H9 (cell line): ENCODE measurements around the gene TSPO2. TPM values are rescaled to one million over a fixed set of nuclear protein-coding genes. Genes with fewer than 3 reads are reported as not detected.

Experiments used
- DNase-seq: peaks from one replicate; pipeline ENCODE4 v3.0.0-alpha.2; 2017
- H2AFZ ChIP-seq: one replicate; pipeline ENCODE4 v1.6.1; 2013; ENCODE audit warnings: mild to moderate bottlenecking, low read length, control low read depth, moderate library complexity
- H2AK5ac ChIP-seq: 2 replicates; pipeline ENCODE4 v1.6.1; 2013; ENCODE audit warnings: low read length, control low read depth, mixed read lengths; ENCODE audit not compliant: insufficient read length
- H2BK120ac ChIP-seq: one replicate; pipeline ENCODE4 v1.6.1; 2013; ENCODE audit warnings: low read depth, mild to moderate bottlenecking, low read length, control low read depth, inconsistent platforms; ENCODE audit not compliant: poor library complexity, severe bottlenecking
- H2BK12ac ChIP-seq: 2 replicates; pipeline ENCODE4 v1.6.1; 2013; ENCODE audit warnings: low read length, control low read depth, mixed read lengths, low read depth; ENCODE audit not compliant: insufficient read length
- H2BK15ac ChIP-seq: 2 replicates; pipeline ENCODE4 v1.6.1; 2013; ENCODE audit warnings: low read depth, low read length, control low read depth
- H2BK20ac ChIP-seq: one replicate; pipeline ENCODE4 v1.6.1; 2013; ENCODE audit warnings: low read depth, mild to moderate bottlenecking, low read length, control low read depth, inconsistent platforms; ENCODE audit not compliant: poor library complexity, severe bottlenecking
- H2BK5ac ChIP-seq: 2 replicates; pipeline ENCODE4 v1.6.1; 2013; ENCODE audit warnings: low read length, control low read depth, mixed read lengths; ENCODE audit not compliant: insufficient read length
- H3K14ac ChIP-seq: 2 replicates; pipeline ENCODE4 v1.6.1; 2013; ENCODE audit warnings: low read length, control low read depth; ENCODE audit not compliant: insufficient read depth
- H3K18ac ChIP-seq: 2 replicates; pipeline ENCODE4 v1.6.1; 2013; ENCODE audit warnings: low read depth, mild to moderate bottlenecking, mixed read lengths, low read length, control low read depth; ENCODE audit not compliant: insufficient read length
- H3K23ac ChIP-seq: 2 replicates; pipeline ENCODE4 v1.6.1; 2013; ENCODE audit warnings: low read length, control low read depth, mixed read lengths, low read depth; ENCODE audit not compliant: insufficient read length
- H3K23me2 ChIP-seq: 2 replicates; pipeline ENCODE4 v1.6.1; 2013; ENCODE audit warnings: low read depth, mild to moderate bottlenecking, mixed read lengths, low read length, control low read depth; ENCODE audit not compliant: insufficient read length, poor library complexity, severe bottlenecking
- H3K27ac ChIP-seq: 2 replicates; pipeline ENCODE4 v1.5.1; 2013; ENCODE audit warnings: low read length, control low read depth, mixed read lengths, low read depth; ENCODE audit not compliant: insufficient read length
- H3K27me3 ChIP-seq: 2 replicates; pipeline ENCODE4 v1.6.1; 2013; ENCODE audit warnings: low read length, control low read depth, inconsistent platforms; ENCODE audit not compliant: insufficient read depth
- H3K4ac ChIP-seq: 2 replicates; pipeline ENCODE4 v1.6.1; 2013; ENCODE audit warnings: low read depth, mild to moderate bottlenecking, control low read depth, inconsistent platforms, low read length, moderate library complexity
- H3K4me1 ChIP-seq: 2 replicates; pipeline ENCODE4 v1.6.1; 2013; ENCODE audit warnings: low read length, control low read depth, inconsistent platforms; ENCODE audit not compliant: insufficient read depth
- H3K4me2 ChIP-seq: 2 replicates; pipeline ENCODE4 v1.6.1; 2013; ENCODE audit warnings: low read length, control low read depth, mixed read lengths; ENCODE audit not compliant: insufficient read length, insufficient read depth
- H3K56ac ChIP-seq: 2 replicates; pipeline ENCODE4 v1.6.1; 2013; ENCODE audit warnings: low read depth, mild to moderate bottlenecking, mixed read lengths, low read length, control low read depth; ENCODE audit not compliant: insufficient read length
- H3K79me1 ChIP-seq: 2 replicates; pipeline ENCODE4 v1.6.1; 2013; ENCODE audit warnings: low read depth, mild to moderate bottlenecking, moderate library complexity, low read length, control low read depth, inconsistent platforms; ENCODE audit not compliant: insufficient read depth, poor library complexity, severe bottlenecking
- H3K79me2 ChIP-seq: 2 replicates; pipeline ENCODE4 v1.6.1; 2013; ENCODE audit warnings: low read length, control low read depth, inconsistent platforms; ENCODE audit not compliant: insufficient read depth
- H3K9ac ChIP-seq: 2 replicates; pipeline ENCODE4 v1.6.1; 2013; ENCODE audit warnings: low read length, control low read depth, mixed read lengths; ENCODE audit not compliant: insufficient read length; ENCODE audit errors: extremely low read depth
- H3K9me3 ChIP-seq: one replicate; pipeline ENCODE4 v1.6.1; 2013; ENCODE audit warnings: low read depth, low read length, inconsistent platforms; ENCODE audit not compliant: control insufficient read depth
- H3T11ph ChIP-seq: one replicate; pipeline ENCODE4 v1.6.1; 2013; ENCODE audit warnings: mild to moderate bottlenecking, low read length, control low read depth, inconsistent platforms
- H4K20me1 ChIP-seq: one replicate; pipeline ENCODE4 v1.6.1; 2013; ENCODE audit not compliant: control insufficient read depth, insufficient read length, insufficient read depth
- H4K5ac ChIP-seq: 2 replicates; pipeline ENCODE4 v1.6.1; 2013; ENCODE audit warnings: low read depth, mild to moderate bottlenecking, mixed read lengths, low read length, control low read depth; ENCODE audit not compliant: insufficient read length
- H4K8ac ChIP-seq: replicated peaks from 2 replicates; pipeline ENCODE4 v1.6.1; 2013; ENCODE audit warnings: low read length, control low read depth, mixed read lengths, low read depth; ENCODE audit not compliant: insufficient read length
- H4K91ac ChIP-seq: 2 replicates; pipeline ENCODE4 v1.6.1; 2013; ENCODE audit warnings: low read depth, mild to moderate bottlenecking, moderate library complexity, mixed read lengths, low read length, control low read depth; ENCODE audit not compliant: insufficient read length
- H3K27ac Mint-ChIP-seq, 3 experiments: 2 replicates in 2 of 3; 3 replicates in 1 of 3; pipeline ENCODE4 v1.8.0; 2020 to 2021; ENCODE audit warnings: mixed read lengths in 3 of 3, mild to moderate bottlenecking in 1 of 3, moderate library complexity in 1 of 3
- H3K27me3 Mint-ChIP-seq: 2 replicates; pipeline ENCODE4 v1.8.0; 2021; ENCODE audit warnings: low read depth, mild to moderate bottlenecking, moderate library complexity, mixed read lengths
- H3K36me3 Mint-ChIP-seq, 3 experiments: 2 replicates in 2 of 3; 3 replicates in 1 of 3; pipeline ENCODE4 v1.8.0; 2020 to 2021; ENCODE audit warnings: low read depth in 3 of 3, mixed read lengths in 3 of 3; ENCODE audit not compliant: insufficient read depth in 1 of 3
- H3K4me1 Mint-ChIP-seq, 2 experiments: 2 replicates each; pipeline ENCODE4 v1.8.0; 2020; ENCODE audit warnings: mixed read lengths in 2 of 2
- H3K4me3 Mint-ChIP-seq, 2 experiments: 2 replicates in 1 of 2; 3 replicates in 1 of 2; pipeline ENCODE4 v1.8.0; 2020 to 2021; ENCODE audit warnings: mild to moderate bottlenecking in 2 of 2, mixed read lengths in 2 of 2, moderate library complexity in 1 of 2
- H3K9me3 Mint-ChIP-seq, 2 experiments: 2 replicates in 1 of 2; 3 replicates in 1 of 2; pipeline ENCODE4 v1.8.0; 2020; ENCODE audit warnings: mild to moderate bottlenecking in 2 of 2, mixed read lengths in 2 of 2, moderate library complexity in 1 of 2
- CTCF ChIP-seq: fragments of 200-600 bp; sonication (generic); conservative IDR thresholded peaks from 3 replicates; pipeline ENCODE4 v1.8.0; 2021; ENCODE audit warnings: antibody characterized with exemption, mild to moderate bottlenecking
- WGBS: extraction: QIAGEN DNeasy Blood & Tissue Kit; methylation state at CpG from one replicate; pipeline ENCODE4 v1.1.7; 2013; ENCODE audit warnings: missing lambda C conversion rate, low lambda C conversion rate, mixed read lengths; ENCODE audit not compliant: insufficient read length; ENCODE audit errors: extremely low coverage; 5-methylcytosine and 5-hydroxymethylcytosine counted together
- total RNA-seq: library from RNA; stranded (reverse); gene quantifications from 2 replicates; pipeline ENCODE4 v1.2.1, GENCODE V29; 2021

Gene TSPO2
- total RNA-seq, 1 experiment from 2014 or later = not detected

- no peaks in the 10 kb centered on the region for H3K9me3 Mint-ChIP-seq
- Histone ChIP-seq H4K91ac (no peak overlapping the region), H2AK5ac (no peak overlapping the region), H3K18ac (no peak overlapping the region), H3K14ac (no peak overlapping the region), H3K56ac (no peak overlapping the region), H3K79me2 (no peaks in the 10 kb centered on the region), H3K27me3 (no peaks in the 10 kb centered on the region), H3K23me2 (no peaks in the 10 kb centered on the region), H3K79me1 (peaks cover 2% of the 10 kb centered on the region), H2AFZ (no peak overlapping the region), H3K27ac (no peak overlapping the region), H3K4me1 (no peaks in the 10 kb centered on the region), H3K9ac (no peak overlapping the region), H3K4ac (no peak overlapping the region), H2BK120ac (no peak overlapping the region), H3K9me3 (no peaks in the 10 kb centered on the region), H4K5ac (no peak overlapping the region), H2BK15ac (no peak overlapping the region), H2BK5ac (no peak overlapping the region), H3K4me2 (no peak overlapping the region), H3T11ph (no peak overlapping the region), H2BK12ac (no peak overlapping the region), H3K23ac (no peak overlapping the region), H4K20me1 (no peaks in the 10 kb centered on the region), H2BK20ac (no peak overlapping the region), H4K8ac (no peak overlapping the region)
- H3K4me3 Mint-ChIP-seq = no peak overlapping the region
- WGBS = no CpG with 5 or more reads among the region's 4 CpGs
- DNase-seq = no peak
- H3K27me3 Mint-ChIP-seq = no peaks in the 10 kb centered on the region
- peak; percentile 60 for TF ChIP-seq CTCF
- H3K36me3 Mint-ChIP-seq = peaks cover 53 to 93% (median 83%) of the 10 kb centered on the region in 3 experiments; a peak in 6 of 7 replicates
- H3K4me1 Mint-ChIP-seq = no peaks in the 10 kb centered on the region
- no peak overlapping the region; a peak in 1 of 7 replicates for H3K27ac Mint-ChIP-seq
These were observed 50.3 kb downstream of the TSPO2 start for GRCh38 chr6:41092421-41093140.
